GM21515 (cell line): Measurements from ENCODE around the gene GMEB1.
"Not testable (repeated sequence)": the region's sequence is repeated elsewhere in the genome, so short reads cannot be mapped to it uniquely, and the experiment has no call there.

Experiments
- ATAC-seq: cut with Tn5 transposase; IDR thresholded peaks from one replicate; pipeline ENCODE4 v1.9.1; 2021; ENCODE audit not compliant: unreplicated experiment

Gene GMEB1

GRCh38 chr1:28744184-28744583 lies 75.6 kb downstream of the GMEB1 start:
- ATAC-seq: no peak

- ATAC-seq: no peak
These were observed 77.1 kb downstream of the GMEB1 start for GRCh38 chr1:28745653-28746173.

DNA sequence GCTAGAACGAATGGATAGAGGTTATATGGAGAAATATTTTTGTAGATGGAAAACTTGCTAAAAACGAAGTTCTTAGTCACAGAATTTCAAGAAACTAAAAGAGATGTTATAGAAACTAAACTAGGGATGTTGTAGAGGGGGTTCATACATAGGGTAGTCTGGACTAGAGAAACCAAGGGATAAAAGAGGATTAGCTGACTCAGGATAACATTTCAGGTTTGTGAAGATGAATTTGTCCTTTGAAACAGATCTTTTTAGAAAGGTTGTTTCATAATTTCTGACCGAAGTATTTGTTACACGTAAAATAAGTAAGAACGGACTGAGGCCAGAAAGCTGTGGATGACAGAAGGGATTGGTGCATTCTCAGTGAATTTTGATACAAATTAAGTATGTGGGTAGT lies 81.7 kb downstream of the GMEB1 start:
- ATAC-seq: no peak

DNA sequence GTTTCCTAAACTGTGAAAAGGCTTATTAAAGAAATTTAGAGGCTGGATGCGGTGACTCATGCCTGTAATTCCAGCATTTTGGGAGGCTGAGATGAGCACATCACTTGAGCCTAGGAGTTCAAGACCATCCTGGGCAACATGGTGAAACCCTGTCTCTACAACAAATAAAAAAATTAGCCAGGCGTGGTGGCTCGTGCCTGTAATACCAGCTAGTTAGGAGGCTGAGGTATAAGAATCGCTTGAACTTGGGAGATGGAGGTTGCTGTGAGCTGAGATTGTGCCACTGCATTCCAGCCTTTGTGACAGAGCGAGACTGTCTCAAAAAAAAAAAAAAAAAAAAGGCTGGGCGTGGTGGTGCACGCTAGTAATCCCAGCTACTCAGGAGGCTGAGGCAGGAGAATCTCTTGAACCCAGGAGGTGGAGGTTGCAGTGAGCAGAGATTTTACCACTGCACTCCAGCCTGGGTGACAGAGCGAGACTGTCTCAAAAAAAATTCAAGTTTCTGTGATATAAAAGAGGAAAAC lies 82.2 kb downstream of the GMEB1 start:
- not testable (repeated sequence) for ATAC-seq

GRCh38 chr1:28751315-28752060 lies 82.9 kb downstream of the GMEB1 start:
- no peak for ATAC-seq

DNA sequence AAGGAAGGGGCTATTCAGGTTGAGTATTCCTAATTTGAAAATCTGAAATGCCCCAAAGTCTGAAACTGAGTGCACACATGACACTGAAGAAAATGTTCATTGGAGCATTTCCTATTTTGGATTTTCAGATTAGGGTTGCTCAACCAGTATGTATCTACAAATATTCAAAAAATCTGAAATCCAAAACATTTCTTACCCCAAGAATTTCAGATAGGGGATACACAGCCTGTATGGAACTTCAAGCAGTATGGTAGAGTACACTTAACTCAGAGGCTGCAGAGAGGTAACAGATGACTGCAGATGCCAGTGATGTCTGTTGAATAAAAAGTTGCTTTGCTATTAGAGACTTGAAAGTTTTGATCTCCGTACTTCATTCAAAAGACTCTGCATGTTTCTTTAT lies 87.1 kb downstream of the GMEB1 start:
- no peak for ATAC-seq

GRCh38 chr1:28756846-28757245 lies 88.3 kb downstream of the GMEB1 start:
- no peak for ATAC-seq

DNA sequence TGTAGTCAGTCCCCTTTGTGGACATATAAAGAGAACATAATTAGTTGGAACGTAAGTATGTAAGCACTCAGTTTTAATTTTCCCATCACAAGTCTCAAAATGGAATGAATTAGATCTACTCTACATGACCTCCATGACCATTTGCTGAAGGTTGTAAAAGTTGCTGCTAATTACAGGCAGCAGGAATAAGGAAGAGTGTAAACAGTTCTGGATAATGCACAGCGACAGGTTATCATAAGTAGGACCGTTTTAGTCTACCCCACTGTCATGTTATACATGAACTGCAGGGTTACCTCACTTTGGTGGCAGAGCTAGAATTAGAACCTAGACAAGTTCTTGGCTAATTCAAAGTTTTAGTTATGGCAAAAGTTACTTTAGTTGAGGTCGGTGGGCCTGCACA lies 89.8 kb downstream of the GMEB1 start:
- no peak for ATAC-seq

DNA sequence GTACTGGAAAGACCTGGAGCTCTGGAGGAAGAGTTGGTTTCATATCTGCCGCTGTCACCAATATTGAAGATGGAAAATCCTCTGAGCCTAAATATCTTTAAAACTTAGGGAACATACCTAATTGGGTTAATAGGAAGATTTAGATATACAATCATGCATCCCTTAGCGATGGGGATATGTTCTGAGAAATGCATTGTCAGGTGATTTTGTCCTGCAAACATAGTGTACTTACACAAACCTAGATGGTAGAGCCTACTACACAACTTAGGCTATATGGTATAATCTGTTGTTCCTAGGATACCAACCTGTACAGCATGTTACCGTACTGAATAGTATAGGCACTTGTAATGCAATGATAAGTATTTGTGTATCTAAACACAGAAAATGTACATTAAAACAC lies 90.7 kb downstream of the GMEB1 start:
- ATAC-seq: no peak

DNA sequence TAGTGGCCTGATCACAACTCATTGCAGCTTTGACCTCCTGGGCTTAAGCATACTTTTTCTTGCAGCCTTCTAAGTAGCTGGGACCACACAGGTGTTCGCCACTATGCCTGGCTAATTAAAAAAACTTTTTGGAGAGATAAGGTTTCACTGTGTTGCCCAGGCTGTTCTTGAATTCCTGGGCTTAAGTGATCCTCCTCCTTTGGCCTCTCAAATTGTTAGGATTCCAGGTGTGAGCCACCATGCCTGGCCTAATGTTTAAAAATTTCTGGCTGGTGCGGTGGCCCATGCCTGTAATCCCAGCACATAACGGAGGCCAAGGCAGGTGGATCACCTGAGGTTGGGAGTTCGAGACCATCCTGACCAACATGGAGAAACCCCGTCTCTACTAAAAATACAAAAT lies 92.6 kb downstream of the GMEB1 start:
- ATAC-seq: no peak

- ATAC-seq: no peak
These were observed 98.1 kb downstream of the GMEB1 start for GRCh38 chr1:28766532-28767183.
